ENCODE measurements around the gene GNG13.

DNA sequence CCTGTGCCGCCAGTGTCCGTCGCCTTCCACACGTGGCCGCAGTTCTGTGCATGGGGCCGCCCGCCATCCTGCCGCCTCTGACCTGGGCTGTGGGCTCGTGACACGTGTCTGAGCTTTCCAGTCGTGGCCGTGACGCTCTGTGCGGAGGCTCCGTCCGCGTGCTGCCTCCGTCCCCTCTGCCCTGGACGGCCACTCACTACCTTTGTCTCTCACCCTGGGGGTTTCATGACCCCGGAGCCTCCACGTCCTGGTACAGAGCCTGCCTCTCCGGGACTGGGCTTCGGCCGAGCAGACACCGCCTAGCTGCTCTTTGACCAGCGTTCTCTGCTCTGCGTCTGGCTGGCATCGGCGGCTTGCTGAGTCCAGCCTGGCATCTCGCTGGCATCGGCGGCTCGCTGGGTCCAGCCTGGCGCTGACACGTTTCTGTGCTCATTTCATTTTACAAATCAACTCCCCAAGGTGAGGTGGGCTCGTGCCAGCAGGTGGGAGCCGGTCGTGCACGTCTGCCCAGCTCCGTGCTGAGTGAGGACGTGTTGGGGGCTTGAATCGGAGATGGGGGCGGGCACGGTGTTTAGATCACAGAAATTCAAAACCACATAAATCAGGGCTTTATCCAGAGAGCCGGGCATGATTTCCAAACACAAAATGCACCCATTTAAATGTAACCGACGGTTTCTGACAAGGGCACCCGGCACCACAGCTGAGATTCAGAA, 44.3 kb upstream of the GNG13 start:
- TF ChIP-seq, protein P1, sequence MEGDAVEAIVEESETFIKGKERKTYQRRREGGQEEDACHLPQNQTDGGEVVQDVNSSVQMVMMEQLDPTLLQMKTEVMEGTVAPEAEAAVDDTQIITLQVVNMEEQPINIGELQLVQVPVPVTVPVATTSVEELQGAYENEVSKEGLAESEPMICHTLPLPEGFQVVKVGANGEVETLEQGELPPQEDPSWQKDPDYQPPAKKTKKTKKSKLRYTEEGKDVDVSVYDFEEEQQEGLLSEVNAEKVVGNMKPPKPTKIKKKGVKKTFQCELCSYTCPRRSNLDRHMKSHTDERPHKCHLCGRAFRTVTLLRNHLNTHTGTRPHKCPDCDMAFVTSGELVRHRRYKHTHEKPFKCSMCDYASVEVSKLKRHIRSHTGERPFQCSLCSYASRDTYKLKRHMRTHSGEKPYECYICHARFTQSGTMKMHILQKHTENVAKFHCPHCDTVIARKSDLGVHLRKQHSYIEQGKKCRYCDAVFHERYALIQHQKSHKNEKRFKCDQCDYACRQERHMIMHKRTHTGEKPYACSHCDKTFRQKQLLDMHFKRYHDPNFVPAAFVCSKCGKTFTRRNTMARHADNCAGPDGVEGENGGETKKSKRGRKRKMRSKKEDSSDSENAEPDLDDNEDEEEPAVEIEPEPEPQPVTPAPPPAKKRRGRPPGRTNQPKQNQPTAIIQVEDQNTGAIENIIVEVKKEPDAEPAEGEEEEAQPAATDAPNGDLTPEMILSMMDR (IDR thresholded peaks at IDR 0.05): no peak
- no peak for TF ChIP-seq POLR2A (IDR thresholded peaks at IDR 0.05)
